ENCODE data around the gene TLR5. TPM values are rescaled to one million over a fixed set of nuclear protein-coding genes. Genes with fewer than 3 reads are reported as not detected.

TLR5 gene
- total RNA-seq, 2 donors from 2014 or later, result 1.0 to 3.6 TPM

DNA sequence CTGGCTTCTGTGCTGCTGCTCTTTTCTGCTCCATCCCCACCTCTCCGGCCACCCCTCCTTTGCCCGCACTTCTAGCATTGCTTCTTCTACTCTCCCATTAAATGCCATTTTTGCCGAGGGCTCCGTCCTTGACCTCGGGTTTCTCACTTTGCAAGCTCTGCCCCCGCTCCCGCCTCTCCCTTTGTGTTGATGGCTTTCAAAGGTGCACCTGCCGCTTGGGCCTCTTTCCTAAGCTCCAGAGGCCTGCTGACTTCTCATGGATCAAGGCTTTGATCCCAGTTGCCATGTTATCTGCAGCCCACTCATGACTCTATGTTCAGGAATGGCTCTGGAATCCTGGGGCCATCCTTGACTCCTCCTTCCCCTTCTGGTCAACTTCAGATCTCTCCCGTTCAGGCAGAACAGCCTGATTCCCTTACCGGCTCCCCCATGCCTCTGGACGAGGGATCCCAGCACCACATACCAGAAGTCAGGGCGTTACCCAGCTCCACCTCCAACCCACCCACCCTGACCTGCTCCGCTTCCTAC is 54.3 kb downstream of the TLR5 start:
- Histone ChIP-seq H3K9me3 (no peaks in the 10 kb centered on the region), H3K4me1 (peaks cover 0 to 4% of the 10 kb centered on the region in 2 donors), H3K4me3 (no peak overlapping the region), H3K27ac (no peak overlapping the region), H3K36me3 (no peaks in the 10 kb centered on the region), H3K27me3 (no peaks in the 10 kb centered on the region)
- DNase-seq (ENCODE audit: low spot score), result no peak
- TF ChIP-seq, protein P1, sequence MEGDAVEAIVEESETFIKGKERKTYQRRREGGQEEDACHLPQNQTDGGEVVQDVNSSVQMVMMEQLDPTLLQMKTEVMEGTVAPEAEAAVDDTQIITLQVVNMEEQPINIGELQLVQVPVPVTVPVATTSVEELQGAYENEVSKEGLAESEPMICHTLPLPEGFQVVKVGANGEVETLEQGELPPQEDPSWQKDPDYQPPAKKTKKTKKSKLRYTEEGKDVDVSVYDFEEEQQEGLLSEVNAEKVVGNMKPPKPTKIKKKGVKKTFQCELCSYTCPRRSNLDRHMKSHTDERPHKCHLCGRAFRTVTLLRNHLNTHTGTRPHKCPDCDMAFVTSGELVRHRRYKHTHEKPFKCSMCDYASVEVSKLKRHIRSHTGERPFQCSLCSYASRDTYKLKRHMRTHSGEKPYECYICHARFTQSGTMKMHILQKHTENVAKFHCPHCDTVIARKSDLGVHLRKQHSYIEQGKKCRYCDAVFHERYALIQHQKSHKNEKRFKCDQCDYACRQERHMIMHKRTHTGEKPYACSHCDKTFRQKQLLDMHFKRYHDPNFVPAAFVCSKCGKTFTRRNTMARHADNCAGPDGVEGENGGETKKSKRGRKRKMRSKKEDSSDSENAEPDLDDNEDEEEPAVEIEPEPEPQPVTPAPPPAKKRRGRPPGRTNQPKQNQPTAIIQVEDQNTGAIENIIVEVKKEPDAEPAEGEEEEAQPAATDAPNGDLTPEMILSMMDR (IDR thresholded peaks at IDR 0.05), result no peak

DNA sequence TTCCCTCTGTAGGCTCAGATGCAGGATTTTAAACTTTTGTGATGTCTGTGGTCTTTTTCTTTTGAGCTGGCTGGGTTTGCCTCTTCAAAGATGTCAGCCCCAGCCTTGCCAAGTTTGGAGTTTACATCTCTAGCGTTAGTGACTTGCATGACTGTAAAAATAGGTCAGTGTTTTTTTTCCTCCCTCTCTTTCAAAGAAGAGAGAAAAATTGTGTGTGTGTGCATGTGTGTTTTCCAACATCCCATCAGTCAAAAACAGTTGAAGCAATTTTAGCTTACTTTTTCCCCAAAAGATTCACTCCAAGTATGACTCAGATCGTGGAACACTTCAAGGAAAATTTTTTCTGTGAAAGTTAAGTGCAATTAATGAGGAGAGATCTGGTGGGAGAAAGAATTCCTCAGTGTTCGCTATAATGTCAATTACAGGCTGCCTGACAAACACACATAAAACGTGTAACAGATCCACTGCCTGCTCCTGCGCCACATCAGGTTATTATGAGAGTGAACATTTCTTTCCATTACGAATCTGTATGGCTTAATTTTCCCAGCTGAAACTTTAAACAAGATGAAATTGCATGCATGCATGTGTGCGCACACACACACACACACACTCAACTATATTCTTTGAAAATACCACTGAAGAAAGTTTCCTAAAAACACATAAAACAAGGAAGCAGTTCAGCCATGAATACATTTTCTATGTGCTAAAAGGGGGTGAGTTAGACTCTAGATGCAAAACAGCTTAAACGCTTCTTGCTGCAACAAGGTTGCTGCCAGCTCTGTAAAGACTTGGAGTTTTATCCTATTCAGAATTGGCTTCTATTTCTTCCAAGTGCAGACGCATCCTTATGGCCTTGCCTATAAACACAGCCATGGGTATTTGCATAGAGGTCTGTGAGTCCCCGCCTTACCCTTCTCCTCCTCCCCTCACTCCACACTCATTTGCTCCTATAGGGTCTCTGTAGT is 55.5 kb downstream of the TLR5 start:
- peaks cover 0 to 4% of the 10 kb centered on the region in 2 donors for H3K4me1 ChIP-seq

DNA sequence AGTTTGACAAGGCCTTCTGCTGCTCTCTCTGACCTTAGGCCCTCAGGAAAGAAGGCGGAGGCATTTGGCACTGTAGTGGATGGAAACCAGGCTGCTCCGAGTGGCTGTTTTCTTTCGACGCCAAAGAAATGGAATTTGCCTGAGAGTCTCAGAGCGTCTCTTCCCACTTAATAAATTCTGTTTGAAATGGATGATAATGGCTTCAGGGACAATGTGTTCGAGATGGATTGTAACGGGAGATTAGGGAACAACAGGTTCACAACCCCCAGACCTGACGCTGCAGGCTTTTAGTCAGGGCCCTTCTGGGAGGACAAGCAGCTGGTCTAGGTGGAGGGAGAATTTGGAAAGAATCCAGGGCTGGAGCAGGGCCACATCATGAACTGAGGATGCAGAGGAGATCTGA is 58.6 kb downstream of the TLR5 start:
- H3K4me3 ChIP-seq, result no peak overlapping the region
- no peaks in the 10 kb centered on the region for H3K36me3 ChIP-seq
- H3K9me3 ChIP-seq, result no peaks in the 10 kb centered on the region
- H3K27me3 ChIP-seq, result no peaks in the 10 kb centered on the region
- no peak for DNase-seq (ENCODE audit: low spot score)
- TF ChIP-seq, protein P1 (IDR thresholded peaks at IDR 0.05), result no peak
- no peak overlapping the region for H3K27ac ChIP-seq
- peaks cover 0 to 4% of the 10 kb centered on the region in 2 donors for H3K4me1 ChIP-seq

More for the DNA sequence above, 55.5 kb downstream of the TLR5 start:
- Histone ChIP-seq H3K27me3 (no peaks in the 10 kb centered on the region), H3K9me3 (no peaks in the 10 kb centered on the region), H3K36me3 (no peaks in the 10 kb centered on the region), H3K4me3 (no peak overlapping the region), H3K27ac (peak overlapping the region in 1 of 2 donors; percentile 20)
- DNase-seq (ENCODE audit: low spot score), result no peak
- TF ChIP-seq, protein P1 (IDR thresholded peaks at IDR 0.05), result no peak

DNA sequence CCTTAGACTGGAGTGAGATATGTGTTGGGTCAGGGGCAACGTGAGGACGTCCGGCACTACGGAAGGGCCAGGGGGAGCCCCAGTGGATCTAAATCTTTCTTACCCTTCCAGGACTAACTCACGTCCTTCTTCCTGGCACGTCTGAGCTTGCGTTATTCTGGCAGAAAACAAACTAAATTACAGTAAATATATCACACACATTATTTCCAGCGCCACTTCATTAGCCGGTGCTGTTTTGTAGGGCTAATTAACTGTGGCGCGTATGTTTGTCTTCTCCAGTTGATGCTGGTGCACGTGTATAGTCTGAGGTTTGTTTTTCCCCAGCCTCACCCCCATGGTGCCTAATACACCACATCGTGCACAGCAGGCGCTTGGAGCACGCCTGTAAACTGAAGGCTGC is 59.2 kb downstream of the TLR5 start:
- no peak for DNase-seq (ENCODE audit: low spot score)
- Histone ChIP-seq H3K36me3 (no peaks in the 10 kb centered on the region), H3K27me3 (no peaks in the 10 kb centered on the region), H3K4me3 (no peak overlapping the region), H3K9me3 (no peaks in the 10 kb centered on the region), H3K4me1 (peaks cover 0 to 4% of the 10 kb centered on the region in 2 donors), H3K27ac (no peak overlapping the region)
- TF ChIP-seq, protein P1 (IDR thresholded peaks at IDR 0.05), result no peak

DNA sequence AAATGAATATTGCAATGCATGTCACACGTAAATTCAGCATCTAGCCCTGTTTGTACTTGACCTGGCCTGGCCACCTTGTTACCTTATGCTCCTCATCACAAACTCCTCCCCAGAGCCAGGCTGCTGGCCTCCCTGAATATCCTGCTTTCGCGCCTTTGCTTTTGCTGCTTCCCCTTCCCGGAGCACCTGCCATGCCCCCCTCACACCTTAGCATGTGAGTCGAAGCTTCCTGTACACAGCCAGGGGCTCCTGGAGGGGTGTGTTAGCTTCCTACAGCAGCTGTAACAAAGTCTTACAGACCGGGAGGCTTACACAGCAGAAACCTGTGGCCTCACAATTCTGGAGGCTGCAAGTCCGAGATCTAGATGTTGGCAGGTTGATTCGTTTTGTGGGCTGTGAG is 60.1 kb downstream of the TLR5 start:
- Histone ChIP-seq H3K36me3 (no peaks in the 10 kb centered on the region), H3K4me1 (peaks cover 0 to 9% of the 10 kb centered on the region in 2 donors), H3K27me3 (no peaks in the 10 kb centered on the region), H3K4me3 (no peak overlapping the region), H3K27ac (no peak overlapping the region), H3K9me3 (no peaks in the 10 kb centered on the region)
- DNase-seq (ENCODE audit: low spot score), result no peak
- TF ChIP-seq, protein P1 (IDR thresholded peaks at IDR 0.05), result no peak

Measured in right atrium auricular region (tissue), 2 donors.